Omental fat pad (tissue), 4 donors: ENCODE data around the gene PARP11. TPM values are rescaled to one million over a fixed set of nuclear protein-coding genes. Genes with fewer than 3 reads are reported as not detected.

ENCODE experiments used
- ATAC-seq: fragments of 150-250 bp; one replicate; pipeline ENCODE4 v1.9.1; 2016; ENCODE audit warnings: mild to moderate bottlenecking, moderate library complexity; ENCODE audit not compliant: low FRiP score
- DNase-seq: peaks from one replicate; pipeline ENCODE4 v3.0.0-alpha.2; 2019; ENCODE audit warnings: low spot score
- total RNA-seq, 4 donors: library from RNA; depleted of rRNA; stranded (reverse); fragments of >200 nt; gene quantifications; one replicate each; pipeline ENCODE4 v1.1.0, GENCODE V29; 2016
- TF ChIP-seq, protein P1 (sequence below), 3 donors: fragments of 450-650 bp; IDR thresholded peaks; one replicate each; pipeline ENCODE4 v1.5.1; 2016 to 2017; ENCODE audit warnings: antibody characterized with exemption in 3 of 3, mild to moderate bottlenecking in 3 of 3, moderate library complexity in 2 of 3

PARP11 gene, protein sequence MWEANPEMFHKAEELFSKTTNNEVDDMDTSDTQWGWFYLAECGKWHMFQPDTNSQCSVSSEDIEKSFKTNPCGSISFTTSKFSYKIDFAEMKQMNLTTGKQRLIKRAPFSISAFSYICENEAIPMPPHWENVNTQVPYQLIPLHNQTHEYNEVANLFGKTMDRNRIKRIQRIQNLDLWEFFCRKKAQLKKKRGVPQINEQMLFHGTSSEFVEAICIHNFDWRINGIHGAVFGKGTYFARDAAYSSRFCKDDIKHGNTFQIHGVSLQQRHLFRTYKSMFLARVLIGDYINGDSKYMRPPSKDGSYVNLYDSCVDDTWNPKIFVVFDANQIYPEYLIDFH
- 10 to 100 TPM in 1 of 4 donors, 1 to 10 TPM in 3; 4.0 to 14.8 (median 5.7) TPM for total RNA-seq

DNA sequence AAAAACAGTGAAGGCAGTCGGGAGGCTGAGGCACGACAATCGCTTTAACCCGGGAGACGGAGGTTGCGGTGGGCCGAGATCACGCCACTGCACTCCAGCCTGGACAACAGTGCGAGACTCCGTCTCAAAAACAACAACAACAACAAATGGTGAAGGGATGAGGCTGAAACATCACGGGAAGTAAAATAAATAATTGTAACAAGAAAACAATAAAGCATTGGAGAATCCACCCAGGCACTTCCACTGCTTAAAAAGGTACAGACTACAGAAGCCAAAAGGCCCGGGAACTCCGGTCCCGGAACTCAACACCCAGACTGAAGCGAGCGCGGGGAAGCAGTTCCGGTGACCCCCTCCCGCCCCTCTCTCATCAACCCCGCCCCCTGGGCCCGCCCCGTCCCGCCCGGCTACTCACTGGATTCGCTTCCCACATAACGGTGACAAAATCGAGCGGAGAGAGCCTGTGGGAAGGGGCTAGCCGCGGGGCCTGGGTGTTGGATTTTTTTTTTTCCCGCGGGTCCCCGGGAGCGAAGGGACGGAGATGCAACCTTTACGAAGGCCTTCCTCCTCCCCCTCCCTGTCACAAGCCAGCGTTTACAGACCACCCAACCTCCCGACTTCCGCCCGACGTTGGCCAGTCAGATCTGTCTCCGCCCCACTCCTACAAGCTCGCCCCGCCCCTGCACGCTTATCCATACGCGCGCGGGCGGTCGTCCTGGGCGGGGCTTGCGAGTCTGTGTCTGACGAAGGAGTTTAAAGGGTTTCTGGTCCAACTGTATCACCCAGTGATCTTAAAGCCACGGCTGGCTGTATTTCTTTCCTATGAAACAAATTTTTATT is at the start of gene PARP11:
Gene PARP11 (minus strand): TSS at position 600 of the 837 bp plus-strand sequence. CDS start 170 bp downstream, at position 430.
- TF ChIP-seq, protein P1, sequence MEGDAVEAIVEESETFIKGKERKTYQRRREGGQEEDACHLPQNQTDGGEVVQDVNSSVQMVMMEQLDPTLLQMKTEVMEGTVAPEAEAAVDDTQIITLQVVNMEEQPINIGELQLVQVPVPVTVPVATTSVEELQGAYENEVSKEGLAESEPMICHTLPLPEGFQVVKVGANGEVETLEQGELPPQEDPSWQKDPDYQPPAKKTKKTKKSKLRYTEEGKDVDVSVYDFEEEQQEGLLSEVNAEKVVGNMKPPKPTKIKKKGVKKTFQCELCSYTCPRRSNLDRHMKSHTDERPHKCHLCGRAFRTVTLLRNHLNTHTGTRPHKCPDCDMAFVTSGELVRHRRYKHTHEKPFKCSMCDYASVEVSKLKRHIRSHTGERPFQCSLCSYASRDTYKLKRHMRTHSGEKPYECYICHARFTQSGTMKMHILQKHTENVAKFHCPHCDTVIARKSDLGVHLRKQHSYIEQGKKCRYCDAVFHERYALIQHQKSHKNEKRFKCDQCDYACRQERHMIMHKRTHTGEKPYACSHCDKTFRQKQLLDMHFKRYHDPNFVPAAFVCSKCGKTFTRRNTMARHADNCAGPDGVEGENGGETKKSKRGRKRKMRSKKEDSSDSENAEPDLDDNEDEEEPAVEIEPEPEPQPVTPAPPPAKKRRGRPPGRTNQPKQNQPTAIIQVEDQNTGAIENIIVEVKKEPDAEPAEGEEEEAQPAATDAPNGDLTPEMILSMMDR (IDR thresholded peaks at IDR 0.05), result no peak
- DNase-seq, result peak; percentile 95
- ATAC-seq, result peak; percentile 99

DNA sequence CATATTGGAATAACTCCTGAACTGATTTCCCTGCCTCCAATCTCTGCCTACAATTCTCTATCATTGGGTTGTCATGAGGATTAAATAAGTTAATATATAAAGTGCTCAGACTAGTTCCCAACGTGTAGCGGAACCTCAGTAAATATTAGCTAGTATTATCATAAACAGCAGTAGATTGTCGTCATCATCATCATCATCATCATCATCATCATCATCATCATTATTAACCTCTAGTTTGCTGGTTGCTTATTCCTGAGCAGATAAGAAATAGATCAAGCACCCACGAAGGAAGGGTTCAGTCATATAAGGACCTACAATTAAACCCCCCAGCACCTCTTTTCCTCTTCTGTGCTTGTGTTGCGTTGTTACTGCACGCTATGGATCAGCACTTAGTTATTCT is 48.8 kb upstream of the PARP11 start:
- TF ChIP-seq, protein P1 (IDR thresholded peaks at IDR 0.05), result no peak
- ATAC-seq, result no peak
- DNase-seq, result no peak

DNA sequence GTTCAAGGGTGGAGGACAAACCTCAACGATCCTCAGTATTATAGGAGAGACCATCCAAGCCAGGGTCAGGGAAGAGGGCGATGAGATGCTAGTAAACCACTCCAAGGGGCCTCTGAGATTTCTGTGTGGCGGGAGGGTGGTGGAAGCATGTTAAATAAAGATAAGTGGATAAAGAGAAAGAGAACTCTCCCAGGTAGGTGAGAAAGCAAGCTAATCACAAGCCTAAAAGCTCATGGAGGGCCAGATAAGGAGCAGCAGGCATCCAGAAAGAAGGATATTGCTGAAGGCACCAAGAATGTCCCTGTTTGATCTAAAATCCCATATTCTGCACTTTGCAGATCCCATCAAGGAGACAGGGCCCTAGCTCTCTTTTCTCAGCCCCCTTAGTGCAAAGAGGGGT is 48.3 kb upstream of the PARP11 start:
- TF ChIP-seq, protein P1 (IDR thresholded peaks at IDR 0.05), result no peak
- DNase-seq (no peak), ATAC-seq (no peak)

DNA sequence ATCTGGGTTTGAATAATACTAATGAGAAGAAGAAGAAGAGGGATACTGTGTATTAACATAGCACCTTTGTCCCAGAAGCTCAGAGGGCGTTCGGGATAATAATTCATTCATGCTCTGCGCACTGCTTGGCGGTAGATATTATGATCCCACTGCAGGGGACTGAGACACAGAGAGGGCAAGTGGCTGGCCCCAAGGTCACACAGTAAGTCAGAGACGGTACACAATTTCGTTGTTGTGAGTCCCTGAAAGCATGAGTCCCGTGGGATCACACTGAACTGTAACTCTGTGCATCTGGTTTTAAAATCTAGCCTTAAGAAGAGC is 47.9 kb upstream of the PARP11 start:
- TF ChIP-seq, protein P1 (IDR thresholded peaks at IDR 0.05), result no peak
- ATAC-seq (no peak), DNase-seq (no peak)

DNA sequence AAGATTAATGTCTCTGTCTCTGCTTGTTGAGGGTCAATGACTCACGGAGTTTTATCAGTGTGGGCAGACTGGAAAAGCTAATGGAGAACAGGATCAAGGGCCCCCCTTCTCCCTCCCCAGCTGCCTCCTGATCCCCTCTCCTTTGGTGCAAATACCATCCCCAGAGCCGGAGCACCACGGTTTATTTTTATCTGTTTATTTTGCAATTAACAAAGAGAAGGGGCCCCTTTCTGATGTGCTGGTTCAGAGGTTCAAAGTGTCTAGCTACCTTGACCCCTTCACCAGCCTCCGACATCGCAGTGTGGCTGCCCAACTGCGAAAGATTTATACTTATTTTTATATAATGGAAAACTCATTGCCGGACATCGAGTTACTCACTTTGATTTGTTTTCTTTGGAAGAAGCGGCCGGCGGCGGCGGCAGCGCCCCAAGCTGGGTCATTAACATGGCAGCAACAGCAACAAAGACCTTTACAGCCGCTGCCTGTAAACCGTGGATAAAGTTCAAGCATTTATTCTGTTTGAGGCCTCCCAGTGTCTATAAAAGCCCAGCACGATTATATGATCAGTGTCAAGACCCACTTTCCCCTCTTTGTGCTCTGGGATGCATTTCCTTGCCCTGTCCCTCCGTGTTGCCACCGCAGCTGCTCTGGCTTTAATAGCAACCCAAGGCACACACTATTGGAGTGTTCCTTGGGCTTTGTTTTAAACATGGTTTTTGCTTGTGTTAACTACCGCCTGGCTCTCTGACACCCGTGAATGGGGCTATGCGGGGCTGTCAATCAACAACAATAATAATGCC is 47.4 kb upstream of the PARP11 start:
- ATAC-seq, result no peak
- no peak for DNase-seq
- TF ChIP-seq, protein P1 (IDR thresholded peaks at IDR 0.05), result no peak

DNA sequence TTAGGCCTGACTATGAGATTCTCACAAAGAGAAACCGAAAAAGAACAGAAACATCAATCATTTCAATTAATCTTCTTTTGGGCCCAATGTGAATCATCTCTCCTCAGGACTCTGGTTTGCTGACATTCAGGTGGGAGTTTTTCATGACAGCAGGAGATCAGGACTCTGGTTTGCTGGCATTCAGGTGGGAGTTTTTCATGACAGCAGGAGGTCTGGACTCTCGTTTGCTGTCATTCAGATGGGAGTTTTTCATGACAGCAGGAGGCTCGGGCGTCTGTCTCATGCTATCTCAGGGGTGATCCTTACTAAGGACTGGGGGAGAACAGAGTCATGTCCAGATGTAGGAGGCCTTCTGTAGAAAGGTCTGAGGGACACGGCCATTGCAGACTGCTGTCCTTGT is 40.1 kb upstream of the PARP11 start:
- TF ChIP-seq, protein P1 (IDR thresholded peaks at IDR 0.05), result no peak
- no peak for DNase-seq
- ATAC-seq, result no peak
